Activated T-cell treated with anti-CD3 and anti-CD28 coated beads, Interleukin-2, amount 50 U/mL, for 24 hours (primary cell): Measurements from ENCODE around the gene KCNF1.

ENCODE experiments used
- DNase-seq: peaks from one replicate; pipeline ENCODE4 v3.0.0-alpha.2; 2020
- H3K27ac Mint-ChIP-seq: 2 replicates; pipeline ENCODE4 v1.8.0; 2020; ENCODE audit warnings: mild to moderate bottlenecking, mixed read lengths
- H3K27me3 Mint-ChIP-seq: 2 replicates; pipeline ENCODE4 v1.8.0; 2020; ENCODE audit warnings: mixed read lengths
- H3K36me3 Mint-ChIP-seq: 2 replicates; pipeline ENCODE4 v1.8.0; 2020; ENCODE audit warnings: low read depth, mixed read lengths
- H3K4me1 Mint-ChIP-seq: 2 replicates; pipeline ENCODE4 v1.8.0; 2020; ENCODE audit warnings: low read depth, mixed read lengths
- H3K4me3 Mint-ChIP-seq: 2 replicates; pipeline ENCODE4 v1.8.0; 2020; ENCODE audit warnings: mild to moderate bottlenecking, moderate library complexity, mixed read lengths
- H3K9me3 Mint-ChIP-seq: 2 replicates; pipeline ENCODE4 v1.8.0; 2020; ENCODE audit warnings: mixed read lengths

The KCNF1 gene

GRCh38 chr2:10916953-10917352, 5.2 kb downstream of the KCNF1 start:
- no peak for DNase-seq
- Mint-ChIP-seq H3K4me3 (no peak overlapping the region), H3K9me3 (no peaks in the 10 kb centered on the region), H3K27ac (no peak overlapping the region), H3K36me3 (no peaks in the 10 kb centered on the region), H3K27me3 (peaks cover 41% of the 10 kb centered on the region), H3K4me1 (peaks cover 2% of the 10 kb centered on the region)

- no peak overlapping the region for H3K4me3 Mint-ChIP-seq
- H3K27ac Mint-ChIP-seq = no peak overlapping the region
- no peaks in the 10 kb centered on the region for H3K36me3 Mint-ChIP-seq
- no peaks in the 10 kb centered on the region for H3K9me3 Mint-ChIP-seq
- no peaks in the 10 kb centered on the region for H3K4me1 Mint-ChIP-seq
- peaks cover 34% of the 10 kb centered on the region for H3K27me3 Mint-ChIP-seq
- no peak for DNase-seq
Observed at GRCh38 chr2:10917927-10918326, 6.2 kb downstream of the KCNF1 start.

- Mint-ChIP-seq H3K27ac (no peak overlapping the region), H3K4me1 (no peaks in the 10 kb centered on the region), H3K27me3 (peaks cover 26% of the 10 kb centered on the region), H3K36me3 (no peaks in the 10 kb centered on the region), H3K4me3 (no peak overlapping the region), H3K9me3 (no peaks in the 10 kb centered on the region)
- DNase-seq = no peak
Observed at GRCh38 chr2:10918661-10919409, 7.1 kb downstream of the KCNF1 start.

GRCh38 chr2:10919410-10919770, 7.7 kb downstream of the KCNF1 start:
- no peaks in the 10 kb centered on the region for H3K4me1 Mint-ChIP-seq
- DNase-seq = no peak
- no peaks in the 10 kb centered on the region for H3K9me3 Mint-ChIP-seq
- no peak overlapping the region for H3K27ac Mint-ChIP-seq
- no peak overlapping the region for H3K4me3 Mint-ChIP-seq
- peaks cover 23% of the 10 kb centered on the region for H3K27me3 Mint-ChIP-seq
- no peaks in the 10 kb centered on the region for H3K36me3 Mint-ChIP-seq

- DNase-seq = no peak
- H3K4me1 Mint-ChIP-seq = no peaks in the 10 kb centered on the region
- H3K27ac Mint-ChIP-seq = no peak overlapping the region
- H3K27me3 Mint-ChIP-seq = peaks cover 17% of the 10 kb centered on the region
- no peaks in the 10 kb centered on the region for H3K36me3 Mint-ChIP-seq
- no peak overlapping the region for H3K4me3 Mint-ChIP-seq
- H3K9me3 Mint-ChIP-seq = no peaks in the 10 kb centered on the region
Observed at GRCh38 chr2:10919771-10920621, 8.3 kb downstream of the KCNF1 start.

- peaks cover 14% of the 10 kb centered on the region for H3K27me3 Mint-ChIP-seq
- no peaks in the 10 kb centered on the region for H3K9me3 Mint-ChIP-seq
- no peak overlapping the region for H3K27ac Mint-ChIP-seq
- H3K4me1 Mint-ChIP-seq = no peaks in the 10 kb centered on the region
- no peaks in the 10 kb centered on the region for H3K36me3 Mint-ChIP-seq
- H3K4me3 Mint-ChIP-seq = no peak overlapping the region
- no peak for DNase-seq
Observed at GRCh38 chr2:10920764-10921388, 9.1 kb downstream of the KCNF1 start.

GRCh38 chr2:10921525-10921924, 9.8 kb downstream of the KCNF1 start:
- Mint-ChIP-seq H3K27me3 (peaks cover 19% of the 10 kb centered on the region), H3K4me1 (no peaks in the 10 kb centered on the region), H3K9me3 (no peaks in the 10 kb centered on the region), H3K36me3 (no peaks in the 10 kb centered on the region), H3K4me3 (no peak overlapping the region), H3K27ac (no peak overlapping the region)
- DNase-seq = no peak

GRCh38 chr2:10922307-10923007, 10.7 kb downstream of the KCNF1 start:
- Mint-ChIP-seq H3K4me3 (no peak overlapping the region), H3K27me3 (peaks cover 19% of the 10 kb centered on the region), H3K36me3 (no peaks in the 10 kb centered on the region), H3K4me1 (no peaks in the 10 kb centered on the region), H3K27ac (no peak overlapping the region), H3K9me3 (no peaks in the 10 kb centered on the region)
- no peak for DNase-seq

- H3K27ac Mint-ChIP-seq = no peak overlapping the region
- no peak for DNase-seq
- H3K9me3 Mint-ChIP-seq = no peaks in the 10 kb centered on the region
- H3K27me3 Mint-ChIP-seq = peaks cover 19% of the 10 kb centered on the region
- no peak overlapping the region for H3K4me3 Mint-ChIP-seq
- H3K4me1 Mint-ChIP-seq = no peaks in the 10 kb centered on the region
- H3K36me3 Mint-ChIP-seq = no peaks in the 10 kb centered on the region
Observed at GRCh38 chr2:10923008-10923375, 11.3 kb downstream of the KCNF1 start.

- no peaks in the 10 kb centered on the region for H3K4me1 Mint-ChIP-seq
- H3K4me3 Mint-ChIP-seq = no peak overlapping the region
- H3K27ac Mint-ChIP-seq = no peak overlapping the region
- H3K27me3 Mint-ChIP-seq = peaks cover 20% of the 10 kb centered on the region
- no peak for DNase-seq
- no peaks in the 10 kb centered on the region for H3K36me3 Mint-ChIP-seq
- H3K9me3 Mint-ChIP-seq = no peaks in the 10 kb centered on the region
Observed at GRCh38 chr2:10923965-10924364, 12.2 kb downstream of the KCNF1 start.

- H3K27ac Mint-ChIP-seq = no peak overlapping the region
- H3K4me1 Mint-ChIP-seq = no peaks in the 10 kb centered on the region
- no peaks in the 10 kb centered on the region for H3K36me3 Mint-ChIP-seq
- no peaks in the 10 kb centered on the region for H3K9me3 Mint-ChIP-seq
- peaks cover 25% of the 10 kb centered on the region for H3K27me3 Mint-ChIP-seq
- no peak for DNase-seq
- H3K4me3 Mint-ChIP-seq = no peak overlapping the region
Observed at GRCh38 chr2:10924441-10924840, 12.7 kb downstream of the KCNF1 start.

GRCh38 chr2:10924859-10925258, 13.1 kb downstream of the KCNF1 start:
- Mint-ChIP-seq H3K4me3 (no peak overlapping the region), H3K36me3 (no peaks in the 10 kb centered on the region), H3K27ac (no peak overlapping the region), H3K9me3 (no peaks in the 10 kb centered on the region), H3K4me1 (no peaks in the 10 kb centered on the region), H3K27me3 (peaks cover 28% of the 10 kb centered on the region)
- no peak for DNase-seq

GRCh38 chr2:10926191-10926820, 14.6 kb downstream of the KCNF1 start:
- Mint-ChIP-seq H3K27ac (no peak overlapping the region), H3K9me3 (no peaks in the 10 kb centered on the region), H3K36me3 (no peaks in the 10 kb centered on the region), H3K27me3 (peaks cover 19% of the 10 kb centered on the region), H3K4me3 (no peak overlapping the region), H3K4me1 (no peaks in the 10 kb centered on the region)
- DNase-seq = no peak
